ENCODE measurements around the gene MMP19. TPM values are rescaled to one million over a fixed set of nuclear protein-coding genes. Genes with fewer than 3 reads are reported as not detected.
A peak's percentile ranks its signal among the peaks of the same experiment; 100 is the strongest.

Gene MMP19
- total RNA-seq, 1 donor from 2014 or later, result 0.13 TPM

- H2AFZ ChIP-seq (replicated peaks), result no peak overlapping the region
- TF ChIP-seq EZH2phosphoT487 (IDR thresholded peaks at IDR 0.05), result no peak
- no peak for TF ChIP-seq CTCF (IDR thresholded peaks at IDR 0.05)
- no peak for TF ChIP-seq EZH2 (IDR thresholded peaks at IDR 0.05)
- Mint-ChIP-seq H3K4me1 (peaks cover 32% of the 10 kb centered on the region), H3K27ac (no peak overlapping the region), H3K36me3 (no peaks in the 10 kb centered on the region), H3K27me3 (ENCODE audit: insufficient read depth, low read depth) (peaks cover 2% of the 10 kb centered on the region), H3K9me3 (no peaks in the 10 kb centered on the region), H3K4me3 (no peak overlapping the region)
- peaks cover 5% of the 10 kb centered on the region for H3F3A ChIP-seq (ENCODE audit: low read depth)
- H3K27ac ChIP-seq, result no peak overlapping the region
- H3K9me3 ChIP-seq (ENCODE audit: low read depth), result no peaks in the 10 kb centered on the region
- H3K4me2 ChIP-seq, result no peak overlapping the region
- H3K4me1 ChIP-seq, result peaks cover 10% of the 10 kb centered on the region
- no peak overlapping the region for H3K4me3 ChIP-seq
- no peaks in the 10 kb centered on the region for H3K36me3 ChIP-seq
- no peaks in the 10 kb centered on the region for H3K79me2 ChIP-seq (ENCODE audit: low read depth)
- H4K20me1 ChIP-seq (ENCODE audit: low read depth), result no peaks in the 10 kb centered on the region
- no peak overlapping the region for H3K9ac ChIP-seq
- H3K27me3 ChIP-seq, result no peaks in the 10 kb centered on the region
- no peak for DNase-seq (ENCODE audit: low spot score)
These were observed 2.2 kb upstream of the MMP19 start for GRCh38 chr12:55844961-55845360.

- H3K4me3 Mint-ChIP-seq, result no peak overlapping the region
- Histone ChIP-seq H3K9me3 (ENCODE audit: low read depth) (no peaks in the 10 kb centered on the region), H4K20me1 (ENCODE audit: low read depth) (no peaks in the 10 kb centered on the region), H3K4me1 (peaks cover 5% of the 10 kb centered on the region), H3K27me3 (no peaks in the 10 kb centered on the region), H2AFZ (replicated peaks) (no peak overlapping the region), H3K79me2 (ENCODE audit: low read depth) (no peaks in the 10 kb centered on the region), H3K4me3 (no peak overlapping the region), H3F3A (ENCODE audit: low read depth) (no peaks in the 10 kb centered on the region), H3K4me2 (no peak overlapping the region), H3K36me3 (no peaks in the 10 kb centered on the region), H3K27ac (no peak overlapping the region), H3K9ac (no peak overlapping the region)
- DNase-seq (ENCODE audit: low spot score), result no peak
- peak overlapping the region; percentile 83 for H3K27ac Mint-ChIP-seq
- peaks cover 26% of the 10 kb centered on the region for H3K4me1 Mint-ChIP-seq
- H3K36me3 Mint-ChIP-seq, result no peaks in the 10 kb centered on the region
- no peaks in the 10 kb centered on the region for H3K9me3 Mint-ChIP-seq
- TF ChIP-seq EZH2phosphoT487 (IDR thresholded peaks at IDR 0.05) (no peak), CTCF (IDR thresholded peaks at IDR 0.05) (no peak), EZH2 (IDR thresholded peaks at IDR 0.05) (no peak)
- H3K27me3 Mint-ChIP-seq (ENCODE audit: insufficient read depth, low read depth), result peaks cover 2% of the 10 kb centered on the region
These were observed 695 bp upstream of the MMP19 start for GRCh38 chr12:55843431-55843830.

GRCh38 chr12:55840581-55841351 is 2.0 kb downstream of the MMP19 start:
- TF ChIP-seq EZH2phosphoT487 (IDR thresholded peaks at IDR 0.05) (no peak), CTCF (IDR thresholded peaks at IDR 0.05) (no peak), EZH2 (IDR thresholded peaks at IDR 0.05) (no peak)
- Histone ChIP-seq H3K36me3 (no peaks in the 10 kb centered on the region), H3K27ac (no peak overlapping the region), H3K9ac (no peak overlapping the region), H3K79me2 (ENCODE audit: low read depth) (no peaks in the 10 kb centered on the region), H3K4me3 (no peak overlapping the region), H3K9me3 (ENCODE audit: low read depth) (no peaks in the 10 kb centered on the region), H2AFZ (replicated peaks) (no peak overlapping the region), H4K20me1 (ENCODE audit: low read depth) (no peaks in the 10 kb centered on the region), H3F3A (ENCODE audit: low read depth) (no peaks in the 10 kb centered on the region), H3K4me1 (peaks cover 5% of the 10 kb centered on the region), H3K4me2 (no peak overlapping the region), H3K27me3 (no peaks in the 10 kb centered on the region)
- H3K4me3 Mint-ChIP-seq, result no peak overlapping the region
- DNase-seq (ENCODE audit: low spot score), result no peak
- peaks cover 7% of the 10 kb centered on the region for H3K27me3 Mint-ChIP-seq (ENCODE audit: insufficient read depth, low read depth)
- no peaks in the 10 kb centered on the region for H3K9me3 Mint-ChIP-seq
- H3K27ac Mint-ChIP-seq, result no peak overlapping the region
- H3K36me3 Mint-ChIP-seq, result no peaks in the 10 kb centered on the region
- peaks cover 11% of the 10 kb centered on the region for H3K4me1 Mint-ChIP-seq

Measured in neural progenitor cell (in vitro differentiated cells).